Duodenal mucosa (tissue), 2 donors: Measurements from ENCODE around the gene ZFP64.

Source experiments
- H3K27ac ChIP-seq: one replicate; pipeline ENCODE4 v1.7.0; 2013; ENCODE audit warnings: low read depth, low read length
- H3K27me3 ChIP-seq, 2 donors: one replicate each; pipeline ENCODE4 v1.7.0; 2013; ENCODE audit warnings: low read length in 2 of 2, control low read depth in 1 of 2; ENCODE audit not compliant: insufficient read depth in 2 of 2, control insufficient read depth in 1 of 2
- H3K36me3 ChIP-seq, 2 donors: one replicate each; pipeline ENCODE4 v1.7.0; 2013; ENCODE audit warnings: low read length in 2 of 2, control low read depth in 1 of 2; ENCODE audit not compliant: insufficient read depth in 2 of 2, control insufficient read depth in 1 of 2
- H3K4me1 ChIP-seq, 2 donors: one replicate each; pipeline ENCODE4 v1.7.0; 2013; ENCODE audit warnings: low read length in 2 of 2, control low read depth in 1 of 2; ENCODE audit not compliant: insufficient read depth in 2 of 2, control insufficient read depth in 1 of 2
- H3K4me3 ChIP-seq, 2 donors: one replicate each; pipeline ENCODE4 v1.7.0; 2013; ENCODE audit warnings: low read length in 2 of 2, low read depth in 1 of 2
- H3K9ac ChIP-seq, 2 donors: one replicate each; pipeline ENCODE4 v1.7.0; 2013; ENCODE audit warnings: low read length in 2 of 2, low read depth in 1 of 2
- H3K9me3 ChIP-seq, 2 donors: one replicate each; pipeline ENCODE4 v1.7.0; 2013; ENCODE audit warnings: low read length in 2 of 2, control low read depth in 1 of 2; ENCODE audit not compliant: control insufficient read depth in 1 of 2

The ZFP64 gene

DNA sequence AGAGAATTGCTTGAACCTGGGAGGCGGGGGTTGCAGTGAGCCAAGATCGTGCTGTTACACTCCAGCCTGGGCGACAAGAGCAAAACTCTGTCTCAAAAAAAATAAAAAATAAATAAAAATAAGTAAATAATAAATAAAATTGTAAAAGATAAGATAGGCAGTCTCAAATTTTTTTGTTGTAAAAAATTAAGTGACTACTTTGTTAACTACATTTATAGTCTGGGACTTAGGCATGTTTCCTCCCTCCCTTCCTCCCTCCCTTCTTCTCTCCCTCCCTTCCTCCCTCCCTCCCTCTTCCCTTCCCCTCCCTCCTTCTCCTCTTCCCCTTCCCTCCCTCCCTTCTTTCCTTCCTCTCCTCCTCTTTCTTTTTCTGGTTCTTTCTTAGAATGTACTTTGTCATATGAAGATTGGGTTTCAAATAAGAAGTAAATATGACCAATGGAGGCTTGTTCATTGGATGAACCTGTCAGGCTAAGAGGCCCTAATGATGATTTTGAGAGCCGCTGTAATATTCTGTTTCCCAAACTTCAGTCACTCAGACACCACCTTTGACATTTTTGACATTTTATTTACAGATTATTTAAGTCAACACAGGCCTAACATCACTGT lies 24.2 kb downstream of the ZFP64 start:
- H3K9ac ChIP-seq, result no peak overlapping the region
- H3K4me1 ChIP-seq, result no peaks in the 10 kb centered on the region
- H3K36me3 ChIP-seq, result peaks cover 20 to 37% of the 10 kb centered on the region in 2 donors
- H3K27ac ChIP-seq, result no peak overlapping the region
- peaks cover 0 to 6% of the 10 kb centered on the region in 2 donors for H3K9me3 ChIP-seq
- no peaks in the 10 kb centered on the region for H3K27me3 ChIP-seq
- no peak overlapping the region for H3K4me3 ChIP-seq

- Histone ChIP-seq H3K4me1 (no peaks in the 10 kb centered on the region), H3K27ac (no peak overlapping the region), H3K9ac (no peak overlapping the region), H3K27me3 (no peaks in the 10 kb centered on the region), H3K4me3 (no peak overlapping the region), H3K9me3 (peaks cover 0 to 6% of the 10 kb centered on the region in 2 donors), H3K36me3 (peaks cover 20 to 39% of the 10 kb centered on the region in 2 donors)
These were observed 25.4 kb downstream of the ZFP64 start for GRCh38 chr20:52166150-52166549.

DNA sequence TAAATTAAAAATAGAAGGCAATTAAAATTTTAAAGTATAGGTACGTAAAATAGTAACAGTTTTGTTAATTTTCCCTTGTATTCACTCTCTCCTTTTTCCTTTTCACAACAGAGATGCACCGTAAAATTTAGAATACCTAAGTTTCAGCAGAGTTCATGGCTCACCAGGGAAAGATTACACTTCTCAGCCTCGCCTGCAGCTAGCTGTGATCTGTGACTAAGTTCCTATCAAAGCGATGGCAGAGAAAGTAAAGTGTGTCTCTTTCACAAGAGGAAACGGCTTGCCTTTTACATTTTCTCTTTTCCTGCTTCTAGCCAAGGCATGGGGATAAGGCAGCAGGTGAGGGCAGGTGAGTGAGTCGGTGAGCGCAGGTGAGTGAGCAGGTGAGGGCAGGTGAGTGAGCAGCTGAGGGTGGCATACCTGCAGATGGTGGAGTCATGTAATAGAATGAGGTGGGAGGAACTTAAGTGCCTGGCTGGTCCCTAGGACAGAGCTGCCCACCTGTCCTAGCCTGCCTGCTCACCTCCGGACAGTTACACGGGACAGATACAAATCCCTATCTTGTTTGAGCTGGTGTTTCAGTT lies 30.9 kb downstream of the ZFP64 start:
- H3K27ac ChIP-seq, result no peak overlapping the region
- H3K9me3 ChIP-seq, result peaks cover 0 to 2% of the 10 kb centered on the region in 2 donors
- peaks cover 33 to 68% of the 10 kb centered on the region in 2 donors for H3K36me3 ChIP-seq
- no peaks in the 10 kb centered on the region for H3K27me3 ChIP-seq
- H3K4me3 ChIP-seq, result peak overlapping the region in 1 of 2 donors; percentile 36
- no peak overlapping the region for H3K9ac ChIP-seq
- H3K4me1 ChIP-seq, result no peaks in the 10 kb centered on the region

DNA sequence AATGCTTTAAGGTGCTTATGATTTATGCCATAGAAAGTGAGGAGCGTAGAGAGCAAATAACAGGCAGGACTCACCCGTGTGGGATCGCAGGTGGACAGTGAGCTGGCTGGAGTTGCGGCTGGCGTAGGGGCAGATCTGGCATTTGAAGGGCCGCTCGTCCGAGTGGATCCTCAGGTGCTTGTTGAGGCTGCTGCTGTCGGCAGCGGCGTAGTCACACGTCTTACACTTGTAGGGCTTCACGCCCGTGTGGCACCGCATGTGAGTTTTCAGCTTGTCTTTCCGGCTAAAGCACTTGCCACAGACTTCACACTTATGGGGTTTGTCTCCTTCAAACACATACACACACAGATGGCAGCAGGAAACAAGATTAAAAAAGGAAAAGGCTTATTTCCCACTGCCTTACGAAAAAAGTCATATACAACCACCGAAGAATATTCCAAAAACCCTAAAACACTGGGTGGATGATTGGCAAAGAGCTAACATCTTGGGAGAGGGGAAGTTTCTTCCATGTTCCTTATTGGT lies 31.5 kb downstream of the ZFP64 start:
- Histone ChIP-seq H3K27me3 (no peaks in the 10 kb centered on the region), H3K27ac (no peak overlapping the region), H3K9me3 (no peaks in the 10 kb centered on the region), H3K4me3 (no peak overlapping the region), H3K36me3 (peaks cover 30 to 65% of the 10 kb centered on the region in 2 donors), H3K4me1 (no peaks in the 10 kb centered on the region), H3K9ac (no peak overlapping the region)

DNA sequence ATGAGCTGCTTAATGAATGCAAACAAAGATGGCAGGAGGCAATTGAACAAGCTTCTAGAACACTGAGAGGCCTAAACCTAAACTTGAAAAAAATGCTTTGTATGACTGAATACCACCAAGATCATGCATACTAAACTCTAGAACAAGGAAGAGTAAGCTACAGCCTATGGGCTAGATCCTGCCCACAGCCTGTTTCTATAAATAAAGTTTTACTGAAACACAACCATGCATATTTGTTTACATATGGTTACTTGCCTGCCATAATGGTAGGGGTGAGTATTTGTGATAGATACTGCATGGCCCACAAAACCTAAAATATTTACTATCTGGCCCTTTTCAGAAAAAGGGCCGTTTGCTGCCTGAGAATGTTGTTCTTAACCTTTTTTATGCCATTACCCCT lies 37.0 kb downstream of the ZFP64 start:
- Histone ChIP-seq H3K4me1 (no peaks in the 10 kb centered on the region), H3K27ac (no peak overlapping the region), H3K4me3 (no peak overlapping the region), H3K36me3 (peaks cover 20 to 50% of the 10 kb centered on the region in 2 donors), H3K27me3 (no peaks in the 10 kb centered on the region), H3K9me3 (no peaks in the 10 kb centered on the region), H3K9ac (no peak overlapping the region)

DNA sequence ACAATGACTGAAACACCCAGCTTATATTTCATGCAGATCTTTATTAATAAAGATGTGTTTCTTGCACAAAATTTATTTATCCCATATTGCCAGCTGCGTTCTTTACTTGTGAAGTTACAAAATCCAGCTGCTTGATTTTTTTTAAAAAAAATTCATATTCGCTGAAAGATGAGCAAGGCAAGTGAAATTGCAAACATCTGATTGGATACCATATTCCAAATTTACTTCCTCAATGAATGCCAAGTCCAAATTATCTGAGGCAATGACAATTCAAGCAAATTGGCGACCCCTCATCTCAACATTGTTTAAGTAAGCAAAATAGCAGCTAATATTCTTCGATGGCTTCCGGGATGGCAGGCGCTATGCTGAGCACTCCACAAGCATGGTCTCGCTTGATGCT lies 37.7 kb downstream of the ZFP64 start:
- Histone ChIP-seq H3K4me3 (no peak overlapping the region), H3K9ac (no peak overlapping the region), H3K27me3 (no peaks in the 10 kb centered on the region), H3K9me3 (no peaks in the 10 kb centered on the region), H3K27ac (no peak overlapping the region), H3K4me1 (no peaks in the 10 kb centered on the region), H3K36me3 (peaks cover 13 to 46% of the 10 kb centered on the region in 2 donors)

DNA sequence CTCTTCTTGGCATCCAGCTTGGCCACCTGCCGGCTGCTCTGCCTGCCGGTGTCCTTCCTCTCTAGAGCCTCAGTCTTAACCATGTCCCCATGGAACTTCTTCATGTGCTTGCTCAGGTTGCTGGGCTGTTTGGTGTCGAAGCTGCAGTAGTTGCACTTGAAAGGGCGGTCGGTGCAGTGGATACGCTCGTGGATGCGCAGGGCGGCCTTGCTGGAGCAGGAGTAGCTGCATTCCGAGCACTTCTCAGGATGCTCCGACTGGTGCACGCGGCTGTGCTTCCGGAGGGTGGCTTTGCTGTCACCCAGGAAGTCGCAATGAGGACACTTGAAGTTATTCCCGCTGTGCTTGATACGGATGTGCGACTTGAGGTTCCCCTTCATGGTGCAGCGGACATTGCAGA lies 38.7 kb downstream of the ZFP64 start:
- Histone ChIP-seq H3K9me3 (no peaks in the 10 kb centered on the region), H3K4me3 (no peak overlapping the region), H3K4me1 (no peaks in the 10 kb centered on the region), H3K27me3 (no peaks in the 10 kb centered on the region), H3K9ac (no peak overlapping the region), H3K36me3 (peaks cover 5 to 41% of the 10 kb centered on the region in 2 donors), H3K27ac (no peak overlapping the region)

DNA sequence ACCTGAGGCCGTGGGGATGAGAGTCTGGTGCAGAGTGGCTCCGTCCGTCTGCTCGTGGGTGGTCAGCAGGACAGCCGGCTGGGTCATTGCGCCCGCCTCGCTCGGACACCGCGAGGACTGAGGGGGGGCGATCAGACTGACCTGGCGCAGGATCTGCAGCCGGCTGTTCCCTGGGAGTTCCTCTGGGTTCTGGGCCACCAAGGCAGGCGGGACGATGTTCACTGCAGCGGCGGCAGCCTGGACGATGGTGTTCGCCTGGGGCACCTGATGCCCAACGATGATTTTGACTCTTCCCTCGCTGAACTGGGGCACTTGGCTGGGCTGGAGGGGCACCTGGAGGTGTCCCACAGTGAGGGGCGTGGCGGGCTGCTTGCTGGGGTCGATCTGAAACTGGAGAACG lies 39.2 kb downstream of the ZFP64 start:
- Histone ChIP-seq H3K27me3 (no peaks in the 10 kb centered on the region), H3K36me3 (peaks cover 4 to 37% of the 10 kb centered on the region in 2 donors), H3K9me3 (no peaks in the 10 kb centered on the region), H3K4me3 (no peak overlapping the region), H3K27ac (no peak overlapping the region), H3K4me1 (no peaks in the 10 kb centered on the region), H3K9ac (no peak overlapping the region)

DNA sequence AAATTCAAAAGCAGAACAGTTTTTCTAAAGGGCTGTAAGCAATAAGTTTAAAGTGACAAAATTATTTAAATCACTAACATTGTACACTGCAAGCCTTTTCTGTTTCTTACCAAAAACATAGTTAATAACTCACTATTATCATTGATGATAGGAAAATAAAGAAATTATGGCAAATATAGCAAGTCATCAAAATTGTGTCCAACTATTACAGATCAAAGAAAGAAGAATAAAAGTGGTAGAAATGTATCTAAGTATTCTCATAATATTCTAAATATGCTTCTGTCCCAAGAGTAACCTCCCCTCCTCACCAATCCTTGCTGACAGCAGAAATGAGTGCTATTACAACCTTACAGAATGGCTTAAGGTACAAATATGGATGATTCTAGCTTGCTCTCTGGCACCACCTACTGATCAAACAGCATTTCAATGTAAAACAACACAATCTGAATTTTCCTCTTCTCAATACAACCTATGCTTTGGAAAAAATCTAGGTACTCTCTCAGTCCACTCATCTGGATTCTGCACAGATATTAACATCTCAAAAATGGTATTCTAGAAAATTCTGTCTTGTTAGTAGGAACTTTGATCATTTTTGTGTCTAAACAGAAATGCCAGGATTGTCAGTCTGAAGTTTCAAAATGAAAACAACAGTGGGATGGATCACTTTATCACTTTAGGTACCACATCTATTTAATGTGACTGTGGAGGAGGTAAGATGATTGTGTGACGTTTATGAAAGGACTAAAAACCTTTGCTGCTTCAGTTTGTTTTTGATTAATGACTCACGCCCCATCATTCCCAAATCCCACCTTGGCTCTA lies 40.9 kb downstream of the ZFP64 start:
- no peak overlapping the region for H3K9ac ChIP-seq

DNA sequence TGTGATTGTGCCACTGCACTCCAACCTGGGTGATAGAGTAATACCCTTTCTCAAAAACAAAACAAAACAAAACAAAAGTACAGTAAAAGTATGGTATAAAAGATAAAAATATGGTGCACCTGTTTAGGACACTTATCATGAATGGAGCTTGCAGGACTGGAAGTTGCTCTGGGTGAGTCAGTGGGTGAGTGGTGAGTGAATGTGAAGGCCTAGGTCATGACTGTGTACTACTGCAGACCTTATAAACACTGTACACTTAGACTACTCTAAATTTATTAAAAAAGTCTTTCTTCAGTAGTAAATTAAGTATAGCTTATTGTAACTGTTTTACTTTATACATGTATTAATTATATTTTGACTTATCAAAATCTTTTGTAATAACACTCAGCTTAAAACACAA lies 46.0 kb downstream of the ZFP64 start:
- no peaks in the 10 kb centered on the region for H3K4me1 ChIP-seq
- H3K9ac ChIP-seq, result no peak overlapping the region
- no peaks in the 10 kb centered on the region for H3K27me3 ChIP-seq
- no peak overlapping the region for H3K4me3 ChIP-seq
- peaks cover 0 to 6% of the 10 kb centered on the region in 2 donors for H3K36me3 ChIP-seq
- no peak overlapping the region for H3K27ac ChIP-seq
- no peaks in the 10 kb centered on the region for H3K9me3 ChIP-seq

More for the DNA sequence above, 40.9 kb downstream of the ZFP64 start:
- no peaks in the 10 kb centered on the region for H3K27me3 ChIP-seq
- H3K27ac ChIP-seq, result no peak overlapping the region
- no peak overlapping the region for H3K4me3 ChIP-seq
- no peaks in the 10 kb centered on the region for H3K9me3 ChIP-seq
- H3K36me3 ChIP-seq, result peaks cover 4 to 25% of the 10 kb centered on the region in 2 donors
- no peaks in the 10 kb centered on the region for H3K4me1 ChIP-seq
